BE2C (cell line): ENCODE results near the gene NDUFS8.

Experiments used
- DNase-seq: peaks from one replicate; pipeline ENCODE4 v3.0.0-alpha.2; 2020
- H3K27me3 ChIP-seq: fragments of 250-450 bp; sonication (Bioruptor Pico); 2 replicates; pipeline ENCODE4 v1.5.1; 2020; ENCODE audit warnings: mild to moderate bottlenecking
- H3K36me3 ChIP-seq: fragments of 250-450 bp; sonication (Bioruptor Pico); 2 replicates; pipeline ENCODE4 v1.5.1; 2020; ENCODE audit warnings: mild to moderate bottlenecking
- H3K4me1 ChIP-seq: fragments of 250-450 bp; sonication (Bioruptor Pico); 2 replicates; pipeline ENCODE4 v1.5.1; 2020
- H3K4me3 ChIP-seq: 2 replicates; pipeline ENCODE4 v1.5.1; 2011; ENCODE audit warnings: low read depth, low read length
- H3K9me3 ChIP-seq: fragments of 250-450 bp; sonication (Bioruptor Pico); 2 replicates; pipeline ENCODE4 v1.5.1; 2020
- TF ChIP-seq, protein P1 (sequence below): IDR thresholded peaks from 2 replicates; pipeline ENCODE4 v1.5.1; 2012; ENCODE audit warnings: mild to moderate bottlenecking, low read depth, low read length

Gene NDUFS8

DNA sequence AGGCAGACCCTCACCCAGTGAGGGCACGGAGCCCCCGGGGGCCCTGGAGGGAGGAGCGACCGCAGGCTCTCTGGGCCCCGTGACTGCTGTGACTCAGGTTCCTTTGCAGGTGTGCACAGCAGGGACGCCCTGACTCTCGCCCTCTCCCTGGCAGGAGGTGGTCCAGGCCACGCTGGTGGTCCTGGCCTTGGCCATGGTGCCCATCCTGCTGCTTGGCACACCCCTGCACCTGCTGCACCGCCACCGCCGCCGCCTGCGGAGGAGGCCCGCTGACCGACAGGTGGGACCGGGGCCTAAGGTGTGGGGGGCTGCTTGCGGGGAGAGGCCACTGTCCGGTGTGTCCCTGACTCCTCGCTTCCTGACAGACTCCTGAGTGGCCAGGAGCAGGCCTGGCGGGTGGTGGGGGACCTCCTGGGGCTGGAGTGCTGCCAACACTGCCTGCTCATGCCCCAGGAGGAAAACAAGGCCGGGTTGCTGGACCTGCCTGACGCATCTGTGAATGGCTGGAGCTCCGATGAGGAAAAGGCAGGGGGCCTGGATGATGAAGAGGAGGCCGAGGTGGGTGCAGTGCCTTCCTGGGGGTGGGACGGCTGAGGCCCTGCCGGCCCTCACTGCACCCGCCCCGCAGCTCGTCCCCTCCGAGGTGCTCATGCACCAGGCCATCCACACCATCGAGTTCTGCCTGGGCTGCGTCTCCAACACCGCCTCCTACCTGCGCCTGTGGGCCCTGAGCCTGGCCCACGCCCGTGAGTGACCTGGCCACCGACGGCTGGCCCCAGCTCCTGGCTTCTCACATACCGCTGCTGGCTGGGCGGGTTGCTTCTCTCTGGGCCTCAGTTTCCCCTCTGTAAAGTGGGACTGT, 19.3 kb downstream of the NDUFS8 start:
- H3K4me3 ChIP-seq: no peak overlapping the region
- H3K27me3 ChIP-seq: no peaks in the 10 kb centered on the region
- H3K9me3 ChIP-seq: no peaks in the 10 kb centered on the region
- DNase-seq: peak; percentile 32
- H3K4me1 ChIP-seq: peaks cover 4% of the 10 kb centered on the region; the same call in 1 of the 2 replicates
- peaks cover 3% of the 10 kb centered on the region; the same call in 1 of the 2 replicates for H3K36me3 ChIP-seq
- TF ChIP-seq, protein P1, sequence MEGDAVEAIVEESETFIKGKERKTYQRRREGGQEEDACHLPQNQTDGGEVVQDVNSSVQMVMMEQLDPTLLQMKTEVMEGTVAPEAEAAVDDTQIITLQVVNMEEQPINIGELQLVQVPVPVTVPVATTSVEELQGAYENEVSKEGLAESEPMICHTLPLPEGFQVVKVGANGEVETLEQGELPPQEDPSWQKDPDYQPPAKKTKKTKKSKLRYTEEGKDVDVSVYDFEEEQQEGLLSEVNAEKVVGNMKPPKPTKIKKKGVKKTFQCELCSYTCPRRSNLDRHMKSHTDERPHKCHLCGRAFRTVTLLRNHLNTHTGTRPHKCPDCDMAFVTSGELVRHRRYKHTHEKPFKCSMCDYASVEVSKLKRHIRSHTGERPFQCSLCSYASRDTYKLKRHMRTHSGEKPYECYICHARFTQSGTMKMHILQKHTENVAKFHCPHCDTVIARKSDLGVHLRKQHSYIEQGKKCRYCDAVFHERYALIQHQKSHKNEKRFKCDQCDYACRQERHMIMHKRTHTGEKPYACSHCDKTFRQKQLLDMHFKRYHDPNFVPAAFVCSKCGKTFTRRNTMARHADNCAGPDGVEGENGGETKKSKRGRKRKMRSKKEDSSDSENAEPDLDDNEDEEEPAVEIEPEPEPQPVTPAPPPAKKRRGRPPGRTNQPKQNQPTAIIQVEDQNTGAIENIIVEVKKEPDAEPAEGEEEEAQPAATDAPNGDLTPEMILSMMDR: no peak

DNA sequence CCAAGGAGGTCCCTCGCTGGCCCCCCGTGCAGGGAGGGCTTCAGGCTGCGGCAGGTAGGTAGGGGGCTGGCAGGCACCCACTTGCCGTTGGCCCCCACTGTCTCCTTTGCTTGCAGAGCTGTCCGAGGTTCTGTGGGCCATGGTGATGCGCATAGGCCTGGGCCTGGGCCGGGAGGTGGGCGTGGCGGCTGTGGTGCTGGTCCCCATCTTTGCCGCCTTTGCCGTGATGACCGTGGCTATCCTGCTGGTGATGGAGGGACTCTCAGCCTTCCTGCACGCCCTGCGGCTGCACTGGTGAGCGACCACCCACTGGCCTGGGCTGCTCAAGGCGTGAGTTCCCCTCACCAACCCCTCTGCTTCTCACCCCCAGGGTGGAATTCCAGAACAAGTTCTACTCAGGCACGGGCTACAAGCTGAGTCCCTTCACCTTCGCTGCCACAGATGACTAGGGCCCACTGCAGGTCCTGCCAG, 19.9 kb downstream of the NDUFS8 start:
- DNase-seq: peak; percentile 12
- TF ChIP-seq, protein P1: no peak
- Histone ChIP-seq H3K4me3 (no peak overlapping the region), H3K4me1 (peaks cover 4% of the 10 kb centered on the region; the same call in 1 of the 2 replicates), H3K36me3 (peaks cover 5% of the 10 kb centered on the region; the same call in 1 of the 2 replicates), H3K27me3 (no peaks in the 10 kb centered on the region), H3K9me3 (no peaks in the 10 kb centered on the region)

DNA sequence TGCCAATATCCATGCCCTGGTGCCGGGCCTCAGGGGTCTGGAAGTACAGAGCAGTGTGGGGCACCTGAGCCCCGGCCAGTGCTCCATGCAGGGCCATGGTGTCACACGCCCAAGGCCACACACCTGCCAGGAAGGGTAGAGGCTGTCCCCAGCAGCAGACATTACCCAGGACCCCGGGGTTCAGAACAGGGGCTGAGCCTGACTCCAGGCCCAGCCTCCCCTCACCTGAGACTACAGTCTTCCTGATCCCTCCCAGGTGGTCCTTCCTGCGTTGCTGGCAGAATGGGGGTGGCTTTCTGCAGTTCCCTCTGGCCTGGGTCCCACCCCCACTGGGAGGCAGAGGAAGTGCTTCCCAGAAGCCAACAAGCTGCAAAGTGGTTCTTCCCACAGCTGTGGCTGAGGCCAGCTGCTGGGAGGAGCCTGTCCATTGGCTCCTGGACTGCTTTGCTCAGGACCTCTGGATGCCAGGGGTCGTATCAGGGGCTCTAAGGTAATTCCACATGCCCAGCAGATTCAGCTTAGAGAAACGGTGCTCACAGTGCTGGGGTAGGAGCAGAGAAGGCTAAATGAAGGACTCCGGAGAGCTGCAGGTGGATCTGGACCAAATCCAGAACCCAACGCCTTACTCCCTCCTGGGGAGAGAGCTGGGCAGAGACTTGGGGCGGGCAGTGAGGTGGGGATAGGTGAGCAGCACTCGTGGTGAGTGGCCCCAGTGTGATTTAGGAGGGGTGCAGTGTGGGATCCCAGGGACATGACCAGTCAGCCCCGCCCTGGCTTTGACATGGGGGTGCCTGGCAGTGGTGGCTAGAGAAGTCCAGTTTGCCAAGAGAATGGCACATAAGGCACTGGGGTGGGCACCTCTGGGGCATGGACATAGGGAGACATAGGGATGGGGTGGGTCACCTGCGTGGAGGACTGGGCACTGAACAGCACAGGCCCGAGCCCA, 21.0 kb downstream of the NDUFS8 start:
- Histone ChIP-seq H3K36me3 (peaks cover 5% of the 10 kb centered on the region; the same call in 1 of the 2 replicates), H3K4me3 (no peak overlapping the region), H3K4me1 (peaks cover 4% of the 10 kb centered on the region; the same call in 1 of the 2 replicates), H3K27me3 (no peaks in the 10 kb centered on the region), H3K9me3 (no peaks in the 10 kb centered on the region)
- TF ChIP-seq, protein P1: no peak
- peak; percentile 19 for DNase-seq

DNA sequence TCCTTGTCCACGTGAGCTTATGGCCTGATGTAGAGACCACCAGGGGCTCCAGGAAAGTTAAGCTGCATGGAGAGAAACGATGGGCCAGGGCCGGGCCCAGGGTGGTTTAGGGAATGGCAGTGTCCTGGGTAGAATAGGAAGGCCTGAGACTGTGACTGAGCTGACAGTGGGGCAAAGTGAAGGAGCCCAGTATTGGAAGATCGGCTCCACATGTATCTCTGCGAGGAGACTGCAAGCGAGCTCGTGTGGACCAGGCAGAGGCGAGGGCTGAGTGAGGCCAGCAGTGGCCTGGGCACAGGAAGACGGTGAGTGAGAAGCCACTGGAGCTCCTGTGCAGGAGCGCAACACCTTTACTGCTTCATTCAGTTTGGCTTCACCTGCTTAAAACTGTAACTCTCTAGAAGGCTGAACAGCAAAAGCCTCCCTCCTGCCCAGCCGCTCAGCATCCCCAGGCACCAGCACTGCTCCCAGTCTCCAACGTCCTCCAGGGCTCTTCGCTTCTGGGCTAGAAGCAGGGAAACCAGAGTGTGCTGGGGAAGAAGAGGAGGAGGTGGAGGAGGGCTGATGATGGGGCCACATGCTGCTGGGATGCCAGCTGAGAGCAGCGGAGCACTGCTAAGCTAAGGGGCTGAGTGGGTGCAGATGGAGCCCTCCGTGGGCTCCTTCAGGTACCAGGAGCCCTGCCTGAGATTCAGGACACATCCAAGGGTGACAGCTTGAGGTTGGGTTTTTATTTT, 21.8 kb downstream of the NDUFS8 start:
- Histone ChIP-seq H3K4me1 (peaks cover 4% of the 10 kb centered on the region; the same call in 1 of the 2 replicates), H3K27me3 (no peaks in the 10 kb centered on the region), H3K9me3 (no peaks in the 10 kb centered on the region), H3K36me3 (peaks cover 5% of the 10 kb centered on the region; the same call in 1 of the 2 replicates), H3K4me3 (no peak overlapping the region)
- DNase-seq: peak; percentile 8
- TF ChIP-seq, protein P1: no peak

DNA sequence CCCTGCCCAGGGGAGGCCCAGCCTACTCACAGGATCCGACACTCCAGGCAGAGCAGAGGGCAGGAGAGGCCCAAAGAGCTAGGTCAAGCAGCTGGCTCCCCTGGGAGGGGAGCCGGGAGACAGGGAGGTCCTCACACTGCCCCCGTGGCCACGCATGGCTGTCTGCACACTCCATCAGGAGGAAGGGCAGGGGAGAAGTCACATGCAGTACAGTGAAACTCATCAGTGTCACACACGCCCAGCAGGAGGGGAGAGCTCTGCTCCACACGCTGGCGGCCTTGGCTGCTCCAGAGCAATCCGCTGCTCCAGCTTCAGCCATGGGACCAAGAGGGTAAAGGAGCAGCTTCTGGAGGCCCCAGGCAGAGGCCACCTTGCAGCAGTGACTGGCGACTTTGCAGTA, 22.6 kb downstream of the NDUFS8 start:
- H3K36me3 ChIP-seq: peaks cover 5% of the 10 kb centered on the region
- H3K9me3 ChIP-seq: no peaks in the 10 kb centered on the region
- TF ChIP-seq, protein P1: no peak
- H3K27me3 ChIP-seq: no peaks in the 10 kb centered on the region
- peaks cover 4% of the 10 kb centered on the region; the same call in 1 of the 2 replicates for H3K4me1 ChIP-seq
- H3K4me3 ChIP-seq: no peak overlapping the region
- peak; percentile 48 for DNase-seq
